HG02798 (cell line): Measurements from ENCODE around the gene CALR3.

Experiments
- ATAC-seq: cut with Tn5 transposase; IDR thresholded peaks from one replicate; pipeline ENCODE4 v1.9.1; 2021; ENCODE audit warnings: mild to moderate bottlenecking; ENCODE audit not compliant: unreplicated experiment, poor library complexity

The CALR3 gene

DNA sequence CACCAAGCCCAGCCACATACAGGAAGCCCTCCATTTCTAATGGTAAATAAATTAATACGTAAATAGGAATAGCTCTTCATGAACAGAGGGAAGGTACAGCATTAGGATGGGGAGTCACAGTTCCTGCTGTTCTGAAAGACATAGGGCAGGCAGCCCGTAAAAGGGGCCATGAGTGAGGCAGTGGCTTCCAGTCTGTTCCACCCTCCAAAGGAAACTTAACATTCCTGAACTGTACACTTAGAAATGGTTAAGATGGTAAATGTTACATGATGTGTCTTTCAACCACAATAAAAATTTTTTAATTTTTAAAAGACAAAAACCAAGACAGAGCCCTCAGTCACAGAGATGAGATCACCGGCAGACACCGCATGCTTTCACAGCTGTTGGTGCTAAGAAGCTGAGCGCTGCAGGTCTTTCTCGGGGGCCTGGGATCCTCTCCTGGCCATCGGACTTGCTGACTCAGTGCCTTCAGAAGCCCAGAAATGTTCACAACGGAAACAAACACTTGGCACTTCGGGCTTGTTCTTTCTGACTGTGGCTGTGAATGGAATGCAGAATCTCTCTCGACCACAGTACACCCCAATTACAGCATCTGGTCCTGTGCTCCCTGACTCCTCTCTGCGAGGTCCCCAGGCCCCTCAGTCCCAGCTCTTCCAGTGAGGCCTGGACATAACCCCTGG lies 60.6 kb downstream of the CALR3 start:
- ATAC-seq: no peak

DNA sequence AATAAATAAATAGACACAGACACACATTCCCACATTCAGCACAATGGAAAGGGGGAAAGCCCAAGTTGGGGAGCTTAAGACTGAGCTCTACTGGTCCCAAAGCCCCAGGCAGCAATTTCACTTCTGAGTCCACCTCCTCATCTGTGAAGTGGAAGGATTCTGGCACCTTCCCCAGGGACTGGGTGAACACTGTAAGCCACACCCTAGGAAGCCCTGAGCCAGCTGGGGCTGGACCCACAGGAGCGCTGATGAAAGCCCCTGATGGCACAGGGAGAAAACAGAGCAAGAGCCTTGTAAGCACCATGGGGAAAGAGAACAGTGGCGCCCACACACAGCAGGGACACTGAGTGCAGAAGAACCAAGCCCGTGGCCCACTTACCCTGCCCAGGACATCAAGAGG lies 62.0 kb downstream of the CALR3 start:
- ATAC-seq: no peak

DNA sequence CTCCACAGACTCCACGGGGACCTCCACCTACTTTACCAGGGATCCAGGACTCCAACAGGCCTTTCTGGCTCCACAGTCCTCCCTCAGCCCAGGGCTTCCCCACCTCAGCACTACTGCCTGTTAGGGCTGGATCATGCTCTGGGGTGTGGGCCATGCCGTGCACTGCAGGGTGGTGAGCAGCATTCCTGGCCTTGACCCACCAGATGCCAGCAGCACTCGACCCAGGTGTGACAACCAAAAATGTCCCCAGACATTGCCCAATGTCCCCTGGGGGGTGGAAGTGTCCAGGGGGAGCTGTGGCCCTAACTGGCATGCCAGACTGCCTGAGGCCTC lies 66.2 kb downstream of the CALR3 start:
- ATAC-seq: no peak

DNA sequence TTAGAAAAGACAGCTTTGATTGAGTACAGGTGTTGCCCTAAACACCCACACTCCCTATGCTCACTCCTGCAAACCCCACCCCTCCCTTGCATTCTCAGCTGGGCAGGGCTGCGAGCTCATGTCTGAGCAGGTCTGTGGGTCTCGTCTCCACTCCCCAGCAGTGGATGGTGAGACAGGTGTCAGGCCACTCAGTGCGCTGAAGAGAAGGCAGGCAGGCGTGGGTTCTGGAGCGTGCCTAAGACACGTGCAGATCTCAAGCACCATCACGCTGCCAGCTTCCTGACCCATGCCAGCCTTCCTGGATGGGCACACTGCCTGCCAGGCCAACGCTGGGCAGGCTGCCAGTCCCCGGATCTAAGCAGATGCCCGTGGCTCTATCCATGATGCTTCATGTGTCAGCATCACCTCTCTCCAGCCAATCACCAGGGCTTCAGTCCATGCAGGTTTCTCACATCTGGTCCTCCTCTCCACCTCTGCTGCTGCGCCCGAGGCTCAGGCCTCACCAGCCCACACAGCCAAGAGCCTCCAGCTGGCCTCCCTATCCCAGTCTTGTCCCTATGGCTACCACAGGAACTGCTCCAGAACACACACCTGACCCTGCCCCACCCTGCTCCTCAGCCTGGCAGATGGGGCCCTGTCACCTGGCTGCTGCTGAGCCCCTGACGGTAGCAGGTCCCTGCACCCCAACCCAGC lies 66.8 kb downstream of the CALR3 start:
- no peak for ATAC-seq
